Activated gamma-delta T cell treated with Interleukin-2 at 50 U/mL for 16 hours (primary cell): Measurements from ENCODE around the gene MEI1.
"Not testable (repeated sequence)": the region's sequence is repeated elsewhere in the genome, so short reads cannot be mapped to it uniquely, and the experiment has no call there.

Experiments
- DNase-seq: peaks from one replicate; pipeline ENCODE4 v3.0.0-alpha.2; 2020

The MEI1 gene

GRCh38 chr22:41699264-41700107, at the start of gene MEI1:
MEI1 (plus strand) TSS chr22:41699503; CDS start chr22:41699539, 36 bp downstream.
- DNase-seq, result peak; percentile 88

GRCh38 chr22:41650229-41650628, 49.1 kb upstream of the MEI1 start:
- DNase-seq, result no peak

- DNase-seq, result no peak
These were observed 48.5 kb upstream of the MEI1 start for GRCh38 chr22:41650821-41651220.

GRCh38 chr22:41654322-41654721, 45.0 kb upstream of the MEI1 start:
- DNase-seq, result no peak

GRCh38 chr22:41656556-41656955, 42.7 kb upstream of the MEI1 start:
- DNase-seq, result no peak

- no peak for DNase-seq
These were observed 41.6 kb upstream of the MEI1 start for GRCh38 chr22:41657709-41658108.

- DNase-seq, result no peak
These were observed 40.4 kb upstream of the MEI1 start for GRCh38 chr22:41658869-41659268.

- no peak for DNase-seq
These were observed 39.4 kb upstream of the MEI1 start for GRCh38 chr22:41659941-41660340.

GRCh38 chr22:41660416-41660815, 38.9 kb upstream of the MEI1 start:
- no peak for DNase-seq

- no peak for DNase-seq
These were observed 38.2 kb upstream of the MEI1 start for GRCh38 chr22:41661088-41661487.

GRCh38 chr22:41661713-41662112, 37.6 kb upstream of the MEI1 start:
- no peak for DNase-seq

- DNase-seq, result not testable (repeated sequence)
These were observed 35.7 kb upstream of the MEI1 start for GRCh38 chr22:41663594-41663993.

GRCh38 chr22:41664490-41664889, 34.8 kb upstream of the MEI1 start:
- DNase-seq, result no peak

GRCh38 chr22:41664951-41665350, 34.4 kb upstream of the MEI1 start:
- DNase-seq, result no peak

GRCh38 chr22:41668971-41669911, 30.1 kb upstream of the MEI1 start:
- no peak for DNase-seq

GRCh38 chr22:41672096-41672495, 27.2 kb upstream of the MEI1 start:
- DNase-seq, result not testable (repeated sequence)

- DNase-seq, result no peak
These were observed 26.4 kb upstream of the MEI1 start for GRCh38 chr22:41672780-41673509.

- no peak for DNase-seq
These were observed 24.4 kb upstream of the MEI1 start for GRCh38 chr22:41674846-41675340.

- DNase-seq, result no peak
These were observed 23.2 kb upstream of the MEI1 start for GRCh38 chr22:41676134-41676533.

GRCh38 chr22:41681616-41682015, 17.7 kb upstream of the MEI1 start:
- no peak for DNase-seq

GRCh38 chr22:41682033-41682807, 17.1 kb upstream of the MEI1 start:
- peak; percentile 79 for DNase-seq

GRCh38 chr22:41683052-41683451, 16.3 kb upstream of the MEI1 start:
- DNase-seq, result no peak
